ENCODE data around the gene AGR3. TPM values are rescaled to one million over a fixed set of nuclear protein-coding genes. Genes with fewer than 3 reads are reported as not detected.

Gene AGR3
- total RNA-seq, 1 experiment from 2014 or later, result not detected

- no peak overlapping the region for H2AFZ ChIP-seq (ENCODE audit: low read length)
- H3K9me3 ChIP-seq (ENCODE audit: low read length), result no peaks in the 10 kb centered on the region
Observed at GRCh38 chr7:16815001-16815400, 66.8 kb downstream of the AGR3 start.

GRCh38 chr7:16813232-16813616 lies 68.6 kb downstream of the AGR3 start:
- no peaks in the 10 kb centered on the region for H3K9me3 ChIP-seq (ENCODE audit: low read length)
- no peak overlapping the region for H3K4me3 ChIP-seq (ENCODE audit: low read length)
- no peaks in the 10 kb centered on the region for H3K79me2 ChIP-seq (ENCODE audit: low read length)
- DNase-seq, result peak; percentile 39
- no peaks in the 10 kb centered on the region for H3K9me2 ChIP-seq (replicated peaks; ENCODE audit: insufficient read depth, low read length)
- no peaks in the 10 kb centered on the region for H3K27me3 ChIP-seq (ENCODE audit: low read length)
- H3K9ac ChIP-seq (ENCODE audit: low read length), result no peak overlapping the region
- peaks cover 37% of the 10 kb centered on the region for H3K4me1 ChIP-seq (ENCODE audit: low read length)
- no peak overlapping the region for H2AFZ ChIP-seq (ENCODE audit: low read length)
- no peak overlapping the region for H3K27ac ChIP-seq (ENCODE audit: low read length)
- no peaks in the 10 kb centered on the region for H3K36me3 ChIP-seq (ENCODE audit: insufficient read depth, low read length)
- H4K20me1 ChIP-seq (ENCODE audit: insufficient read depth, low read depth, low read length), result no peaks in the 10 kb centered on the region
- peak overlapping the region; percentile 27 for H3K4me2 ChIP-seq (ENCODE audit: low read depth, low read length, poor library complexity, severe bottlenecking)

More at GRCh38 chr7:16815001-16815400, 66.8 kb downstream of the AGR3 start:
- Histone ChIP-seq H3K9ac (ENCODE audit: low read length) (no peak overlapping the region), H3K4me3 (ENCODE audit: low read length) (no peak overlapping the region), H3K27me3 (ENCODE audit: low read length) (no peaks in the 10 kb centered on the region), H3K27ac (ENCODE audit: low read length) (no peak overlapping the region), H3K79me2 (ENCODE audit: low read length) (no peaks in the 10 kb centered on the region), H3K9me2 (replicated peaks; ENCODE audit: insufficient read depth, low read length) (no peaks in the 10 kb centered on the region), H3K4me1 (ENCODE audit: low read length) (peaks cover 37% of the 10 kb centered on the region), H4K20me1 (ENCODE audit: insufficient read depth, low read depth, low read length) (no peaks in the 10 kb centered on the region), H3K36me3 (ENCODE audit: insufficient read depth, low read length) (no peaks in the 10 kb centered on the region), H3K4me2 (ENCODE audit: low read depth, low read length, poor library complexity, severe bottlenecking) (no peak overlapping the region)
- peak; percentile 9 for DNase-seq

DNA sequence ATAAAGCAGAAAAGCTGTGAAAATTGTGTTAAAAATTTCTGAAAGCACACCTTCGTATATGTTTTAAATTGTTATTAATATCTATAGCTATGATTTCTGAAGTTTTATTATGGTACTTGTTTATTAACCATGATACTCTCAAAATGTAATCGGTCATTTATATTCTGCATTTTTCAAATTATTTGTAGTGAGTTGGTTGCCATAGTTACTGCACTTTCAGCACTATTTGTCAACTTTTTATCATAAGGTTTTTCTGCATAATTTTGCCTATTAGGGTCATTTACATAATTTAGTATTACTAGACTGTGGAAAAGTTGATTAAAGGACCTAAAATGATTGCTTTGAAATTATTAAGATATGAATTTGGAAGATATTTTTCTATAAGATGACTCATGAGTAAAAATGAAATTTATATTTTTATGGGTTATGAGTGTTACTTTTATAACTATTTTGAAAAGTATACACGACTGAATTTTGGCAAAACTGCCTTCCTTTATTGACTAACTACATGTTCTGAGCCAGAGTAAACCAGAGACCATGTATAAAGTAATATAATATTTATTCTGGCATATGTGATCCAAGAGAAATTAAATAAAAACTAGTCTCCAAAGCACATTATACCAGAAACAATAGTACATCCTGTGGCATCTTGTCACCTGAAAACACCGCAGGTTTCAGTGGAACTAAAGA lies 69.1 kb downstream of the AGR3 start:
- Histone ChIP-seq H3K4me2 (ENCODE audit: low read depth, low read length, poor library complexity, severe bottlenecking) (peak overlapping the region; percentile 27), H4K20me1 (ENCODE audit: insufficient read depth, low read depth, low read length) (no peaks in the 10 kb centered on the region), H3K36me3 (ENCODE audit: insufficient read depth, low read length) (no peaks in the 10 kb centered on the region), H3K9me3 (ENCODE audit: low read length) (no peaks in the 10 kb centered on the region), H3K4me1 (ENCODE audit: low read length) (peaks cover 32% of the 10 kb centered on the region), H2AFZ (ENCODE audit: low read length) (no peak overlapping the region), H3K4me3 (ENCODE audit: low read length) (no peak overlapping the region), H3K9ac (ENCODE audit: low read length) (no peak overlapping the region), H3K27me3 (ENCODE audit: low read length) (no peaks in the 10 kb centered on the region), H3K9me2 (replicated peaks; ENCODE audit: insufficient read depth, low read length) (no peaks in the 10 kb centered on the region), H3K27ac (ENCODE audit: low read length) (no peak overlapping the region), H3K79me2 (ENCODE audit: low read length) (no peaks in the 10 kb centered on the region)
- peak; percentile 11 for DNase-seq

DNA sequence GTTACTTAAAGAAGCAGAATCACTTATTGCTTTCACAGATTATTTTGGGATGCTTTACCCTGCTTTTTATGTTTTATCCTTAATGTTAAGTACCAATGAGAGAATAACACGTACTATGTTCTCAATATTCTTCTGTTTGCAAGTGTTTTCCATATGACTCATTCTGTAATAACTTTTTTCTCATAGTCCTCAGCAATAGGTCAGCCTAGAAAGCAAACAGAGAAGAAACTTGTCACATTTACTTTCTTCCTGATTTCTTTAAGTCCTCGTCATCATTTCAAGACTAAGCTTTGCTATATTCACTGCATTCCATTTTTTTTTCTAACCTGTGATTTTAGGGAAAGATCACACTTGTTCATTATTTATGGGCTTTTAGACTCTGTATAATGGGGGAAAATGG lies 70.2 kb downstream of the AGR3 start:
- Histone ChIP-seq H3K27me3 (ENCODE audit: low read length) (no peaks in the 10 kb centered on the region), H3K4me3 (ENCODE audit: low read length) (no peak overlapping the region), H3K9me3 (ENCODE audit: low read length) (no peaks in the 10 kb centered on the region), H2AFZ (ENCODE audit: low read length) (no peak overlapping the region), H3K4me2 (ENCODE audit: low read depth, low read length, poor library complexity, severe bottlenecking) (no peak overlapping the region), H3K79me2 (ENCODE audit: low read length) (no peaks in the 10 kb centered on the region), H3K9me2 (replicated peaks; ENCODE audit: insufficient read depth, low read length) (no peaks in the 10 kb centered on the region), H3K36me3 (ENCODE audit: insufficient read depth, low read length) (no peaks in the 10 kb centered on the region), H4K20me1 (ENCODE audit: insufficient read depth, low read depth, low read length) (no peaks in the 10 kb centered on the region), H3K9ac (ENCODE audit: low read length) (no peak overlapping the region), H3K27ac (ENCODE audit: low read length) (no peak overlapping the region), H3K4me1 (ENCODE audit: low read length) (peaks cover 21% of the 10 kb centered on the region)
- peak; percentile 31 for DNase-seq

- H3K36me3 ChIP-seq (ENCODE audit: insufficient read depth, low read length), result no peaks in the 10 kb centered on the region
- no peak overlapping the region for H3K4me2 ChIP-seq (ENCODE audit: low read depth, low read length, poor library complexity, severe bottlenecking)
- H3K9me2 ChIP-seq (replicated peaks; ENCODE audit: insufficient read depth, low read length), result no peaks in the 10 kb centered on the region
- H3K4me3 ChIP-seq (ENCODE audit: low read length), result no peak overlapping the region
- no peaks in the 10 kb centered on the region for H4K20me1 ChIP-seq (ENCODE audit: insufficient read depth, low read depth, low read length)
- H3K27ac ChIP-seq (ENCODE audit: low read length), result no peak overlapping the region
- DNase-seq, result no peak
- no peak overlapping the region for H3K9ac ChIP-seq (ENCODE audit: low read length)
- H3K4me1 ChIP-seq (ENCODE audit: low read length), result peaks cover 15% of the 10 kb centered on the region
- no peaks in the 10 kb centered on the region for H3K9me3 ChIP-seq (ENCODE audit: low read length)
- H3K27me3 ChIP-seq (ENCODE audit: low read length), result no peaks in the 10 kb centered on the region
- no peaks in the 10 kb centered on the region for H3K79me2 ChIP-seq (ENCODE audit: low read length)
- no peak overlapping the region for H2AFZ ChIP-seq (ENCODE audit: low read length)
Observed at GRCh38 chr7:16810573-16810972, 71.2 kb downstream of the AGR3 start.

GRCh38 chr7:16810112-16810511 lies 71.7 kb downstream of the AGR3 start:
- Histone ChIP-seq H3K79me2 (ENCODE audit: low read length) (no peaks in the 10 kb centered on the region), H3K4me2 (ENCODE audit: low read depth, low read length, poor library complexity, severe bottlenecking) (no peak overlapping the region), H3K9ac (ENCODE audit: low read length) (no peak overlapping the region), H3K4me3 (ENCODE audit: low read length) (no peak overlapping the region), H3K27me3 (ENCODE audit: low read length) (no peaks in the 10 kb centered on the region), H3K9me3 (ENCODE audit: low read length) (no peaks in the 10 kb centered on the region), H2AFZ (ENCODE audit: low read length) (no peak overlapping the region), H3K27ac (ENCODE audit: low read length) (no peak overlapping the region), H4K20me1 (ENCODE audit: insufficient read depth, low read depth, low read length) (no peaks in the 10 kb centered on the region), H3K9me2 (replicated peaks; ENCODE audit: insufficient read depth, low read length) (no peaks in the 10 kb centered on the region), H3K4me1 (ENCODE audit: low read length) (peaks cover 15% of the 10 kb centered on the region), H3K36me3 (ENCODE audit: insufficient read depth, low read length) (no peaks in the 10 kb centered on the region)
- DNase-seq, result peak; percentile 34

Small RNA genes within 50 kb of the gene (small RNA-seq; reads per million reads assigned to genes)
- gene AC098592.2, result not detected

Other genes with a start within 250 kb of the AGR3 start
- 25.1 and 34.5 TPM in 2 replicates for gene ANKMY2, start 236.2 kb downstream of the AGR3 start, total RNA-seq (2014; rRNA removed; shearing (Covaris generic); ENCODE audit: low replicate concordance)
- 122 and 163 TPM in 2 replicates for gene BZW2, start 235.8 kb downstream of the AGR3 start, total RNA-seq (2014; rRNA removed; shearing (Covaris generic); ENCODE audit: low replicate concordance)
- gene TSPAN13, start 128.2 kb downstream of the AGR3 start, total RNA-seq (2014; rRNA removed; shearing (Covaris generic); ENCODE audit: low replicate concordance), result 2.0 and 4.2 TPM in 2 replicates
- gene AGR2, start 77.0 kb downstream of the AGR3 start, total RNA-seq (2014; rRNA removed; shearing (Covaris generic); ENCODE audit: low replicate concordance), result 0.19 and 2.5 TPM in 2 replicates

Data from Karpas-422 (cell line).